ENCODE measurements around the gene CPXM2. TPM values are rescaled to one million over a fixed set of nuclear protein-coding genes. Genes with fewer than 3 reads are reported as not detected.

Gene CPXM2
- total and polyA plus RNA-seq, 4 donors: 0.05 to 0.92 (median 0.44) TPM

GRCh38 chr10:123922126-123922525 lies 30.5 kb upstream of the CPXM2 start (continued):
- TF ChIP-seq HNF4G (IDR thresholded peaks at IDR 0.05) (no peak), YY1 (IDR thresholded peaks at IDR 0.05) (no peak), RAD21 (IDR thresholded peaks at IDR 0.05) (no peak), MAX (IDR thresholded peaks at IDR 0.05) (no peak), HNF4A (conservative IDR thresholded peaks at IDR 0.05) (no peak), JUND (IDR thresholded peaks at IDR 0.05) (no peak)

- H3K9ac ChIP-seq (ENCODE audit: low read depth in 1 of 2, low read length in 2 of 2): no peak overlapping the region
Measured at GRCh38 chr10:123916775-123917174, 25.2 kb upstream of the CPXM2 start.

More at GRCh38 chr10:123916775-123917174, 25.2 kb upstream of the CPXM2 start:
- no peak overlapping the region for H3K27ac ChIP-seq (ENCODE audit: low read depth in 1 of 2, low read length in 2 of 2)
- H3K9me3 ChIP-seq (ENCODE audit: control insufficient read depth in 4 of 4, low read length in 3 of 4): peaks cover 3 to 9% (median 6%) of the 10 kb centered on the region in 4 donors
- H3K36me3 ChIP-seq (ENCODE audit: control insufficient read depth in 4 of 4, insufficient read depth in 3 of 4, low read depth in 1 of 4, low read length in 3 of 4): no peaks in the 10 kb centered on the region
- H3K4me3 ChIP-seq (ENCODE audit: low read depth in 1 of 3, low read length in 3 of 3): no peak overlapping the region
- no peaks in the 10 kb centered on the region for H3K4me1 ChIP-seq (ENCODE audit: control insufficient read depth in 4 of 4, insufficient read depth in 4 of 4, low read length in 3 of 4)
- DNase-seq (ENCODE audit: low spot score): no peak
- H3K27me3 ChIP-seq (ENCODE audit: control insufficient read depth in 4 of 4, insufficient read depth in 4 of 4, low read length in 3 of 4): peaks cover 0 to 5% (median 0%) of the 10 kb centered on the region in 4 donors
- whole genome bisulfite sequencing: 55% methylated on average over 3 of the region's 3 CpGs
- TF ChIP-seq EGR1 (IDR thresholded peaks at IDR 0.05; ENCODE audit: low read depth in 2 of 2) (no peak), REST (IDR thresholded peaks at IDR 0.05) (no peak), HNF4A (conservative IDR thresholded peaks at IDR 0.05) (no peak), CTCF (IDR thresholded peaks at IDR 0.05; ENCODE audit: low read depth, low read length, missing input control) (no peak), HNF4G (IDR thresholded peaks at IDR 0.05) (no peak), GABPA (IDR thresholded peaks at IDR 0.05 in 1 of 2, conservative IDR thresholded peaks at IDR 0.05 in 1 of 2) (no peak), FOXA1 (IDR thresholded peaks at IDR 0.05) (no peak), SP1 (IDR thresholded peaks at IDR 0.05) (no peak), RAD21 (IDR thresholded peaks at IDR 0.05) (no peak), ZBTB33 (IDR thresholded peaks at IDR 0.05) (no peak), FOXA2 (IDR thresholded peaks at IDR 0.05) (no peak), NR2F2 (IDR thresholded peaks at IDR 0.05) (no peak), TAF1 (conservative IDR thresholded peaks at IDR 0.05) (no peak), ATF3 (IDR thresholded peaks at IDR 0.05) (no peak), MAX (IDR thresholded peaks at IDR 0.05) (no peak)
